Neural progenitor cell (in vitro differentiated cells): ENCODE results near the gene MBL2.

Source experiments
- EZH2 ChIP-seq: fragments of 200-600 bp; sonication (generic); IDR thresholded peaks from 2 replicates; pipeline ENCODE4 v1.6.1; 2017; ENCODE audit warnings: antibody characterized with exemption, mild to moderate bottlenecking, moderate library complexity
- EZH2phosphoT487 ChIP-seq: fragments of 200-600 bp; sonication (generic); IDR thresholded peaks from 2 replicates; pipeline ENCODE4 v1.6.1; 2017; ENCODE audit warnings: antibody characterized with exemption
- TF ChIP-seq, protein P1 (sequence below): fragments of 200-600 bp; sonication (generic); IDR thresholded peaks from 2 replicates; pipeline ENCODE4 v1.5.1; 2017; ENCODE audit warnings: antibody characterized with exemption, mild to moderate bottlenecking

GRCh38 chr10:52783726-52784125 is 11.1 kb upstream of the MBL2 start:
- TF ChIP-seq, protein P1, sequence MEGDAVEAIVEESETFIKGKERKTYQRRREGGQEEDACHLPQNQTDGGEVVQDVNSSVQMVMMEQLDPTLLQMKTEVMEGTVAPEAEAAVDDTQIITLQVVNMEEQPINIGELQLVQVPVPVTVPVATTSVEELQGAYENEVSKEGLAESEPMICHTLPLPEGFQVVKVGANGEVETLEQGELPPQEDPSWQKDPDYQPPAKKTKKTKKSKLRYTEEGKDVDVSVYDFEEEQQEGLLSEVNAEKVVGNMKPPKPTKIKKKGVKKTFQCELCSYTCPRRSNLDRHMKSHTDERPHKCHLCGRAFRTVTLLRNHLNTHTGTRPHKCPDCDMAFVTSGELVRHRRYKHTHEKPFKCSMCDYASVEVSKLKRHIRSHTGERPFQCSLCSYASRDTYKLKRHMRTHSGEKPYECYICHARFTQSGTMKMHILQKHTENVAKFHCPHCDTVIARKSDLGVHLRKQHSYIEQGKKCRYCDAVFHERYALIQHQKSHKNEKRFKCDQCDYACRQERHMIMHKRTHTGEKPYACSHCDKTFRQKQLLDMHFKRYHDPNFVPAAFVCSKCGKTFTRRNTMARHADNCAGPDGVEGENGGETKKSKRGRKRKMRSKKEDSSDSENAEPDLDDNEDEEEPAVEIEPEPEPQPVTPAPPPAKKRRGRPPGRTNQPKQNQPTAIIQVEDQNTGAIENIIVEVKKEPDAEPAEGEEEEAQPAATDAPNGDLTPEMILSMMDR, result no peak
- TF ChIP-seq EZH2 (no peak), EZH2phosphoT487 (no peak)
